GM20000 (cell line): ENCODE results near the gene GAPDH.
A peak's percentile ranks its signal among the peaks of the same experiment; 100 is the strongest.
"Not testable (repeated sequence)": the region's sequence is repeated elsewhere in the genome, so short reads cannot be mapped to it uniquely, and the experiment has no call there.

Source experiments
- DNase-seq: peaks from one replicate; pipeline ENCODE4 v3.0.0; 2012; ENCODE audit warnings: low spot score
- TF ChIP-seq, protein P1 (sequence below): IDR thresholded peaks from 2 replicates; pipeline ENCODE4 v1.5.1; 2012; ENCODE audit warnings: mild to moderate bottlenecking, control low read depth; ENCODE audit errors: extremely low read depth, missing control alignments

Gene GAPDH

DNA sequence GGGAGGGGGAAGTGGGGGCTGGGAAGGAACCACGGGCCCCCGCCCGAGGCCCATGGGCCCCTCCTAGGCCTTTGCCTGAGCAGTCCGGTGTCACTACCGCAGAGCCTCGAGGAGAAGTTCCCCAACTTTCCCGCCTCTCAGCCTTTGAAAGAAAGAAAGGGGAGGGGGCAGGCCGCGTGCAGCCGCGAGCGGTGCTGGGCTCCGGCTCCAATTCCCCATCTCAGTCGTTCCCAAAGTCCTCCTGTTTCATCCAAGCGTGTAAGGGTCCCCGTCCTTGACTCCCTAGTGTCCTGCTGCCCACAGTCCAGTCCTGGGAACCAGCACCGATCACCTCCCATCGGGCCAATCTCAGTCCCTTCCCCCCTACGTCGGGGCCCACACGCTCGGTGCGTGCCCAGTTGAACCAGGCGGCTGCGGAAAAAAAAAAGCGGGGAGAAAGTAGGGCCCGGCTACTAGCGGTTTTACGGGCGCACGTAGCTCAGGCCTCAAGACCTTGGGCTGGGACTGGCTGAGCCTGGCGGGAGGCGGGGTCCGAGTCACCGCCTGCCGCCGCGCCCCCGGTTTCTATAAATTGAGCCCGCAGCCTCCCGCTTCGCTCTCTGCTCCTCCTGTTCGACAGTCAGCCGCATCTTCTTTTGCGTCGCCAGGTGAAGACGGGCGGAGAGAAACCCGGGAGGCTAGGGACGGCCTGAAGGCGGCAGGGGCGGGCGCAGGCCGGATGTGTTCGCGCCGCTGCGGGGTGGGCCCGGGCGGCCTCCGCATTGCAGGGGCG, at the start of gene GAPDH:
Gene GAPDH (plus strand): TSS at position 595 of the 772 bp plus-strand sequence. CDS start 316 bp downstream, outside the sequence.
- DNase-seq, result peak; percentile 95
- TF ChIP-seq, protein P1, sequence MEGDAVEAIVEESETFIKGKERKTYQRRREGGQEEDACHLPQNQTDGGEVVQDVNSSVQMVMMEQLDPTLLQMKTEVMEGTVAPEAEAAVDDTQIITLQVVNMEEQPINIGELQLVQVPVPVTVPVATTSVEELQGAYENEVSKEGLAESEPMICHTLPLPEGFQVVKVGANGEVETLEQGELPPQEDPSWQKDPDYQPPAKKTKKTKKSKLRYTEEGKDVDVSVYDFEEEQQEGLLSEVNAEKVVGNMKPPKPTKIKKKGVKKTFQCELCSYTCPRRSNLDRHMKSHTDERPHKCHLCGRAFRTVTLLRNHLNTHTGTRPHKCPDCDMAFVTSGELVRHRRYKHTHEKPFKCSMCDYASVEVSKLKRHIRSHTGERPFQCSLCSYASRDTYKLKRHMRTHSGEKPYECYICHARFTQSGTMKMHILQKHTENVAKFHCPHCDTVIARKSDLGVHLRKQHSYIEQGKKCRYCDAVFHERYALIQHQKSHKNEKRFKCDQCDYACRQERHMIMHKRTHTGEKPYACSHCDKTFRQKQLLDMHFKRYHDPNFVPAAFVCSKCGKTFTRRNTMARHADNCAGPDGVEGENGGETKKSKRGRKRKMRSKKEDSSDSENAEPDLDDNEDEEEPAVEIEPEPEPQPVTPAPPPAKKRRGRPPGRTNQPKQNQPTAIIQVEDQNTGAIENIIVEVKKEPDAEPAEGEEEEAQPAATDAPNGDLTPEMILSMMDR, result no peak

DNA sequence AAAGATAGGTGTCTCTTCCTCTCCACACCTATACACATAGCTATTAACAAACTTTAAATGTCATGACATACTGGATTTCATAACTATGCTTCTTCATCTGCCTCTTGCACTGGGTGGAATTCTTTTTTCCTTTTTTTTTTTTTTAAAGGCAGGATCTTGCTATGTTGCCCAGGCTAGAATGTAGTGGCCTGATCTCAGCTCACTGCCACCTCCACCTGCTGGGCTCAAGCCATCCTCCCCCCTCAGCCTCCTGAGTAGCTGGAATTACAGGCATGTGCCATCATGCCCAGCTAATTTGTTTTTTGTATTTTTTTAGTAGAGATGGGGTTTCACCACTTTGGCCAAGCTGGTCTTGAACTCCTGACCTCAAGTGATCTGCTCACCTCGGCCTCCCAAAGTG, 46.1 kb upstream of the GAPDH start:
- TF ChIP-seq, protein P1, result no peak
- DNase-seq, result no peak

DNA sequence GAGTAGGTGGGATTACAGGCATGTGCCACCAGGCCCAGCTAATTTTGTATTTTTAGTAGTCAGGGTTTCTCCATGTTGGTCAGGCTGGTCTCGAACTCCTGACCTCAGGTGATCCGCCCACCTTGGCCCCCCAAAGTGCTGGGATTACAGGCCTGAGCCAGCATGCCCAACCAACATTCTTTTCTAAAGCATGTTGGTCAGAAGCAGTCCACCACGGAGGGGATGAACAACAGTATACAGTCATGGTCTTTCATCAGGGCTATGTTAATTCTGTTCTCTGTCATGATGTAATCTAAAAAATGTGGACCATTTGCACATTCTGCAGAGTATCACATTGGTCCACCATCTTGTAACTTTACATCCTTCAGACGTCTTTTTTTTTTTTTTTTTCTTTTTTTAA, 44.9 kb upstream of the GAPDH start:
- TF ChIP-seq, protein P1, result no peak
- no peak for DNase-seq

DNA sequence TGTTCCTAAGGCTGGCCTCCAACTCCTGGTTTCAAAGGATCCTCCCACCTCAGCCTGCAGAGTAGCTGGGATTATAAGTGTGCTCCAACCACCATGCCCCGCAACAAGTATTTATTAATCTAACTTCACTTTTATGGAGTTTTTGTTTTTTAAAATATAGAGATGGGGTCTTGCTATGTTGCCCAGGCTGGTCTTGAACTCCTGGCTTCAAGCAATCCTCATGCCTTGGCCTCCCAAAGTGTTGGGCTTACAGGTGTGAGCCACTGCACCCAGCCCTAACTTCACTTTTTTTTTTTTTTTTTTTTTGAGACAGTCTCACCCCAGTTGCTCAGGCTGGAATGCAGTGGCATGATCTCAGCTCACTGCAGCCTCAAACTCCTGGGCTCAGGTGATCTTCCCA, 43.6 kb upstream of the GAPDH start:
- not testable (repeated sequence) for DNase-seq

DNA sequence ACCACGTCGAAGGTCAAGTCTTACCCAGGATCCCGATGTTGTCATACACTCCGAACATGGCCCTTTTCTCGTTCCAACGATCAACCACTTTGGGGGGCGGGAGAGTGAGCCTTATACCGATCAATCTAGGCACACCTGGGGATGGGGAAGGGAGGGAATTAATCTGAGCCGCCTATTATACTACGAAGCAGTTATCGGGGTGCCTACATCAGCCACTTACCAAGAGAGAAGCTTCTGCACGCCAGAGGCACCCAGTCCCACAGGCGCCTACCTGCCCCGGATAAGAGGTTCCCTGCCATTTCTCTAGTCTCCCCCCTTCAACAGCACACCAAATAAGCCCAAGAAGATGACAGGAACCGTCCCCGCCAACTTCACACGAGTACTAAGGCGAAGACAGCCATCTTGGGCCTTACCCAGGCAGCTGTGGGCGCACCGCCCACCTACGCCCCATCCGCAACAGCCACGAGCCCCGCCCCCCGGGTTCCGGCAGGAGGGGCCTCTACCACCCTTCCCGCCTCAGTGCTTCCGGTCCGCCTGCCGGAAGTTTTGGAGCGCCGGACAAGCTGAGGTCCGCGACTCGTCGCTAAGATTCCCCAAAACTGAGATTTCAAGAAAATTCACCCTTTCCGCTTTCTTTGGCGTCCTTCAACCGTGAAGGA, 41.4 kb upstream of the GAPDH start, which contains the start of gene MRPL51:
Gene MRPL51 (minus strand): TSS at position 425 of the 659 bp plus-strand sequence. CDS start 126 bp downstream, at position 299.
- TF ChIP-seq, protein P1, result no peak
- DNase-seq, result peak; percentile 94

DNA sequence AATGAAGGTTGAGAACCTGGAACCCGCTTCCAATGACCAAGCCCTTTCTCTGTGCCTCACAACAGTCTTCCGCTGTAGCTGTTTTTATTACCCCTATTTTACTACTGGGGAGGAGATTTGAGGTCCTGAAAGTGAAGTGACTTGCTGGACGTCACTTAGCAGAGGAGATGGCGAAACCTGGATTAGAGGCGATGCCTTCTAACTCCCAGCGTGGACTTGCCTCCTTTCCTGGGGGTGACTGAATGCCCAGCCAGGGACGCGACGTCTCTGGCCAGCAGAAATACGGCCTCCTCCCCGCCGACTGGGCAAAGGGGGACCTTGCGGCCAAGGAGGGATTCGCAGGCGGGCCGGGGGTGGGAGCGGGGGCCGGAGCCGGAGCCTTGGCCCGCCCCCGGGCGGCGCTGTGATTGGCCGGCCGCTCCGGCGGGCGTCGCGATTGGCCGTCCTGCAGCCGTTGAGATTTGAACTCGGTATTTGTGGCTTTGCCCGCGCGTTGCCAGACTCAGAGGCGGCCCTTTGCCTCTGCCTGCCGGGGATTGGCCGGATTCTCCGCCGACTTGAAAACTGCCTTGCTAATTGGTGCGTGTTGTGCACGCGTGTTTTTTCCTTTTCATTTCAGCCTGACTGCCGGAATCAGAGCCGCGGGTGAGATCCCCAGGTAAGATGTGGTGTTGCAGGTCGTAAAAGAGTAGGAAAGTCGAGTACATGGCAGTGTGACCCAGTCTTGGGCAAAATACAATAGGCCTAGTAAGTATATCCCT, 40.6 kb upstream of the GAPDH start, which contains the start of gene NCAPD2:
Gene NCAPD2 (plus strand): TSS at position 606 of the 761 bp plus-strand sequence. CDS start 997 bp downstream, outside the sequence.
- TF ChIP-seq, protein P1, result no peak
- DNase-seq, result peak; percentile 95

DNA sequence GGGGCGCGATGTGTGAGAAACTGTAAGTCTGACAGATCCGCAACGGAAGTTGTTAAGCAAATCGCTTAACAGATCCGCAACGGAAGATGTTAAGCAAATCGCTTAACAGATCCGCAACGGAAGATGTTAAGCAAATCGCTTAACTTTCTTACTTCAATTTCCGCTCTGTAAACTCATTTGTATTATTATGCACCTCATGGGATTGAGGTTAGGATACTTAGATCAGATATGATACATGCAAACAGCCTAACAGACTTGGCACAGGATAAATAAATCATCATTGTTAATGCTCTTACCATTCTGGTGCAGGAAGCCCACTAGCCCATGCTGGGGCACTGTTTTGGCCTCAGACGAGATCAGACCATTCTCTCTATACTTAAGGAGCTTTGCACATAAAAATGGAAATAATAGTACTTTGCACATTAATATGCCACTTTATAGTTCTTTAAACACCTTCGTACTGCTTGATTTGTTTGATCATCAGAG, 40.0 kb upstream of the GAPDH start:
- TF ChIP-seq, protein P1, result no peak
- no peak for DNase-seq
